Cerebellar nuclear complex (tissue), 1 donor: ENCODE results near the gene PRIM1.
"Not testable (repeated sequence)": the region's sequence is repeated elsewhere in the genome, so short reads cannot be mapped to it uniquely, and the experiment has no call there.

Experiments used
- DNase-seq, 2 experiments: peaks; one replicate each; lab custom pipeline; 2025; lab: John Stamatoyannopoulos, UW

Gene PRIM1

DNA sequence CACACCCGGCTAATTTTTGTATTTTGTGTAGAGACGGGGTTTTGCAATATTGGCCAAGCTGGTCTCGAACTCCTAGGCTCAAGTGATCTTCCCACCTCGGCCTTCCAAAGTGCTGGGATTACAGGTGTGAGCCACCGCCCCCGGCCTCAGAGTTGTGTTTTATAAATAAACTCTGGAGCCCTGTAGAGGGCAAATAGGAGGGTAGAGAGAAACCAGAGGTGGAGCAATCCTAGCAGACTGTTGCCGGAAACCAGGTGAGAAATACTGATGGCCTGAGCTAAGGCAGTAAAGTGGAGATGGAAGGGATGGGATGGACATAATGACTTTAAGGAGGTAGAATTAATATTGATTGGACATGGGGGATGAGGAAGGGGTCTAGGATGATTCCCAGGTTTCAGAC is 8.3 kb upstream of the PRIM1 start:
- DNase-seq, result no peak

- no peak for DNase-seq
Measured at GRCh38 chr12:56759263-56759908, 7.3 kb upstream of the PRIM1 start.

- no peak for DNase-seq
Measured at GRCh38 chr12:56758728-56759262, 6.7 kb upstream of the PRIM1 start.

DNA sequence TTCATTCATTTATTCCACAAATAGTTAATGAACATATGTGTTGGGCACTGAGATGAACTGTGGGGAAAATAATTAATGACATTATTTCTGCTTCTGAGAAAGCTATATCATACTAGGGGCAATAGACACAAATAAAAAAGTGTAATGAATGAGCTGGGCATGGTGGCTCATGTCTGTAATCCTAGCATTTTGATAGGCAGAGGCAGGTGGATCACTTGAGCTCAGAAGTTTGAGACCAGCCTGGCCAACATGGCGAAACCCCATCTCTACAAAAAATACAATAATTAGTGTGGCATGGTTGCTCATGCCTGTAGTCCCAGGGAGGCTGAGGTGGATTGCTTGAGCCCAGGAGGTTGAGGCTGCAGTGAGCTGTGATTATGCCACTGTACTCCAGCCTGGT is 5.8 kb upstream of the PRIM1 start:
- DNase-seq, result not testable (repeated sequence)

DNA sequence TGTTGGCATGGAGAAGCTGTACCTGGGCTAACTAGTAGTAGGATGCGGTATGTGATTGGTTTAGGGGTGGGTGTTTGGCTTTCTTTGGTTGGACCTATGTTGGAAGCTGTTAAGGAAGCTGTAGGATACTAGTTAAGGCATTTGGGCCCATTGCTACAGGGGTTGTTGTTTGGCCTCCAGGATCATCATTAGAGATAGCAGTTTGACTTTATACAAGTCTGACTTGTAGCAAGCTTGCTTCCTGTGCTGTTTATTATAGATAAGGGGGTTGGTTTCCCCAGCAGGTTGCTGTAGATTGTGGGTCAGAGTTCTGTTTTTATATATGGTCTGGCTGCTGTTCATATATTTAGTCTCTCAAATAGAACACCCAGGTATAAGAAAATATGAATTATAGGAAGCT is 1.4 kb upstream of the PRIM1 start:
- no peak for DNase-seq

GRCh38 chr12:56750596-56750995 is 1.5 kb downstream of the PRIM1 start:
- not testable (repeated sequence) for DNase-seq

- DNase-seq, result no peak
Measured at GRCh38 chr12:56749853-56750252, 2.3 kb downstream of the PRIM1 start.

DNA sequence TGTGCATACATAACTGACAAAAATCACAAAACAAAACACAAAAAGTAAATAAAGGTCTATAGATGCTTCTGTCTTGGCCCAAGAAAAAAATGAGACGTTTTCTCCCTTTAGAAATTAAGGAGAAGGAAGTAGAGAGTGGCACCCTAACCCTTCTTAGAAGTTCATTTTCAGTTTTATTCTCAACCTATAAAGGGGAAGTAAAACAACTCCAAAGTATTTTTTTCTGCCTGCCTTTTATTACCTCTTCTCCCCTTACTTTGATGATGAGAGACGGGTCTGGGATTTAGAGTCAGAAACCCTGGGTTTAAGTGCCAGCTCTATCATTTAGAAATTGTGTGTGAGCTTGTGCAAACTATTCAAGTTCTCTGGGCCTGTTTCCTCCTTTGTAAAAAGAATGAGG is 2.8 kb downstream of the PRIM1 start:
- DNase-seq, result no peak

GRCh38 chr12:56728139-56728861 is 23.8 kb downstream of the PRIM1 start:
- no peak for DNase-seq

- not testable (repeated sequence) for DNase-seq
Measured at GRCh38 chr12:56726196-56726675, 25.9 kb downstream of the PRIM1 start.

DNA sequence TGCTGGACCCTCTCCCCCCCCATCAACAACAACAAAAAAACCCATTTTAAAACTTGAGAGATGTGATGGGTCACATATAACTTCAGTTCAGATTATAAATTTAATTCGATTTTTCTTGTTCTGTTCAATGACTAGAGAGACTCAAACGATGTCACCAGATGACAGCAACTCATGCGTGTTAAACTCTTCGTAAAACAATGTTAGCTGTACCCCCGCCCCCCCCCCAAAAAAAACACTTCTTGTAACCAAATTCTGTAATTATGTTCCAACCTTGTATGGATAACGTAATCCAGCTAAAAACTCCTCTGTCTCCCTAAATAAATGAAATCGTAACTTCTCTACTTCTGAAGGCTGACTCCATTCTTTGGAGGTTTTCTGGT is 26.4 kb downstream of the PRIM1 start:
- DNase-seq, result no peak

DNA sequence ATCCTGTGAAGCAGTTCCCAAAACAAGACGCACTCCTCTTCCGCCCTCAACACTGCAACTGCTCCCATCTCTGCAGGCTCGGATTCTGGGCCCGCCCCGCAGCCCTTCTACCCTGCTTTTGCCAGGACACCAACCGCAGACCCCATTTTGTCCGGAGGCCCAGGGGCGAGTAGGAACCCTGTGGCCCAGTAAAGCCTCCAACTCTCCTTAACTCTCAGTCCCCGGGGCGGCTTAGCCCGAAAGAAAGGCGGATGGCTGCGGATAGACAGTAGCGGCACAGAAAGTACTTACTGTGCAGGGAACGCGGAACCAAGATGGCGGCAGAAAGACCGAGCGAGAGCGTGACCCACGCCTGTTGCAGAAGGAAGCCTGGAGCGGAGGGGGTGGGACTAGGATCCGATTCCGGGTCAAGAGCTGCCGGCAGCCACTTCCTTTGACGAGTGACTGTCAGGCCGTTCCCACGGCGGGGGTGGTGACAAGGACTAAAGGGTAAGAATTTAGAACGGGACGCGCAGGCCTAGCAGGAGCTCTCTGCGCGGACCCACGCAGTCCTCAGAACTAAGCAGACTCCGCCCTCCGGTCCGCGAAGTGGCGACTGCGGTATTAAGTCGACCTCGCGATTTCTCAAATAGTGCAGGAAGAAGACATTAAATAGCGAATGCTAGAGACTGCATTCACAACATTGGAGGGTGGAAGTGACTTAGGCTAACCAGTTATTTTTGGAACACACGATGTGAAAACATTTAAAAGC is 27.0 kb downstream of the PRIM1 start, which contains the start of gene NACA:
Gene NACA, minus strand, starts transcription at position 328 of the 751 bp plus-strand sequence. CDS start 778 bp downstream, outside the sequence.
- DNase-seq, result peak; percentile 57 to 95

DNA sequence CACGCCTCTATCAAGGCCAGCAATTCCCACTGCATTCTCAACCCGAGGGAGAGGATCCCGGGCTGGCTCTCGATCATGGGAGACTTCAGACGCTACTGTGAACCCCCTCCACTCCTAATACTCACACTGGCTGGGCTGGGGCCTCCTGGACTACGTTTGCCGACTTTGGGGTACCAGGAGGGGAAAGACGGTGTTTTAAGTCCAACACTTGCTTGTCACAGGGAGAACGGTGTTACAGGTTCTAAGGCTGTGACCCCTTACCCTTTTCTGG is 27.5 kb downstream of the PRIM1 start:
- no peak for DNase-seq

DNA sequence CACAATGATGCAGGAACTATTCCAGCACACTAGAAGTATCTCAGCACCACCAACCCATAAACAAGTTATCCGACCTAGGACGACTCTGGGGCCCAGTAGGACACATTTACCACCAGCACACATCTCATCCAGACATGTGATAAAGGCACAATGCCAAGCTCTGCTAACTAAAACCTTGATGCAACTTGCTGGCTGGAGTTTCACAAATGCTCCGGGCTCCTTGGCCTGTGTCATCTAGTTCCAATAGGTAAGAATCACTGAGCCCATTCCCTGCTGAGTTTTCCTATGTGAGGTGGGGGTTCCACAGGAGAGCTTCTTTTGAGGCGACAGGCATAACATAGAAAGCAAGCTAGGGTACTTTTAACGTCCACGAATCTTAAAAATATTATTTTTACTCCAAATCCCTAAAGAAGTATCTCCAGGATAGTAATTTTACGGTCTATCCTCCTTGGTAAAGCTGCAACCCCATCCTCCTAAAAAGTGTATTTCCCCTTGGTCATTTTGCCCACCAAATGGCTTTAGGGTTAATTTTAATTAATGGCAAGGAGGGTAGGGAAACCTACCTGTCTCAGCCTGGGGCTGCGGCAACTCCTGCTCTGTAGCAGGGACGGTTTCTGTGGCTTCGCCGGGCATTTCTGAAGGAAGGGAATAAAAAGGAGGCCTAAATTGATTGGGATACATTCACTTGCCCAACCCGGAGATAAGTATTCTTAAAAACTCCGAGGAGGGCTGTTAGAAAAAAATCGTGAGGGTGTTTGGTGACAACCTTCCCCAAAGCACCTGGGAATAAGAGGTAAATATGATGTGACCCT is 28.0 kb downstream of the PRIM1 start:
- DNase-seq, result no peak

GRCh38 chr12:56723352-56723751 is 28.8 kb downstream of the PRIM1 start:
- DNase-seq, result no peak

DNA sequence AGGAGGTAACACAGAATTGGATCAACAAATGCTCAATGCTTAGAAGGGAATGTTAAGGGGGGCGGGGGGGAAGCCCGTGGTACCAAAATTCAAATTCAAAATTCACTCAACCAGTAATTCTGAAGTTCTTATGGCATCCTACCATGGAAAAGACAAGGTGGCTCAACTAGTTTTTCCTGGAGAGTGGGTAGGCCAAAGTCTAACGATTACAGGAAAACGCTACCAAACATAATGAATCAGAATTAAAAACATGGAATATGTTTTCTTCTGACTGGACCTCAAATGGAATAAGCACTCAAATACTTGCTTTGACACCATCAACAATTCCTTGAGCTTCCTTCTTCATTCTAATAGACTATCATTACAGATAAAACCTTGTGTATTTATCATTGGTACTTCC is 29.3 kb downstream of the PRIM1 start:
- no peak for DNase-seq

DNA sequence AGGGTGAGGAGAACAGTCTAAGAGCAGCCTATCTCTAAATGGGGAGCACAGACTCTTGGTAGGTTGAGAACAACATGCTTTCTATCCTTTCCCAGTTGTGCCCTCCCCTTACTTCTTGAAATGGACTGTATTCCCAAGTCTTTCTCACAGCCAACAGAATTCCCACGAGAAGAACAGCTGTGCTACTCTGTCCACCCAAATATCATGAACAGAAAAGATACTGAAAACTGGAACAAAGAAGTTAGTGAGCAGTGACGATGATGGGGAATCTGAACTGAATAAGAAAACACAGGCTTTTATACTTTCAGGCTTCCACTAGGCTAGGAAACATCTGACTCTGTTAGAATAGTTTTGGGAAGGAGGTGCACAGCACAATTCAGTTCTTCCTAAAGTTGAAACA is 30.4 kb downstream of the PRIM1 start:
- no peak for DNase-seq

- no peak for DNase-seq
Measured at GRCh38 chr12:56721216-56721615, 30.9 kb downstream of the PRIM1 start.

- DNase-seq, result no peak
Measured at GRCh38 chr12:56720731-56721151, 31.4 kb downstream of the PRIM1 start.

- no peak for DNase-seq
Measured at GRCh38 chr12:56719056-56719455, 33.1 kb downstream of the PRIM1 start.

DNA sequence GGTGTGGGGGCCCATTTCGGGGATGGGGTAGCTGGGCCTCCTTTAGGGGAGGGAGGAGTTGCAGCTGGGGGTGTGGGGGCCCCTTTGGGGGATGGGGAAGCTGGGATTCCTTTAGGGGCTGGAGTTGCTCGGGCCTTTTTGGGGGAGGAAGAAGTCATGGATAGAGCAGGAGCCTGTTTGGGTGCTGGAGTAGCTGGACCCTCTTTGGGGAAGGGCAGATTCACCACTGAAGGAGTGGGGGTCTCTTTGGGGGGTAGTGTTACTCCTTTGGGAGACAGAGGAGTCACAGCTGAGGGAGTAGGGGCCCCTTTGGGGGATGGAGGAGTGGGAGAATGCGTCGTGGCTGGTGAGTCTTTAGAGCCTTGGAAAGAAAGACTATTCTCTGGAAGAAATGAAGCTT is 33.5 kb downstream of the PRIM1 start:
- DNase-seq, result no peak

DNA sequence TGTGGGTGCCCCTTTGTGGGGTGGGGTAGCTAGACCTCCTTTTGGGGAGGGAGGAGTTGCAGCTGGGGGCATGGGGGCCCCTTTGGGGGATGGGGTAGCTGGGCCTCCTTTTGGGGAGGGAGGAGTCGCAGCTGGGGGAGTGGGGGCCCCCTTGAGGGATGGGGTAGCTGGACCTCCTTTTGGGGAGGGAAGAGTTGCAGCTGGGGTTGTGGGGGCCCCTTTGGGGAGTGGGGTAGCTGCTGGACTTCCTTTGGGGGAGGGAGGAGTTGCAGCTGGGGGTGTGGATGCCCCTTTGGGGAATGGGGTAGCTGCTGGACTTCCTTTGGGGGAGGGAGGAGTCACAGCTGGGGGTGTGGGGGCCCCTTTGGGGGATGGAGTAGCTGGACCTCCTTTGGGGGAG is 34.0 kb downstream of the PRIM1 start:
- no peak for DNase-seq
